ENCODE measurements around the gene GABRR2.

DNA sequence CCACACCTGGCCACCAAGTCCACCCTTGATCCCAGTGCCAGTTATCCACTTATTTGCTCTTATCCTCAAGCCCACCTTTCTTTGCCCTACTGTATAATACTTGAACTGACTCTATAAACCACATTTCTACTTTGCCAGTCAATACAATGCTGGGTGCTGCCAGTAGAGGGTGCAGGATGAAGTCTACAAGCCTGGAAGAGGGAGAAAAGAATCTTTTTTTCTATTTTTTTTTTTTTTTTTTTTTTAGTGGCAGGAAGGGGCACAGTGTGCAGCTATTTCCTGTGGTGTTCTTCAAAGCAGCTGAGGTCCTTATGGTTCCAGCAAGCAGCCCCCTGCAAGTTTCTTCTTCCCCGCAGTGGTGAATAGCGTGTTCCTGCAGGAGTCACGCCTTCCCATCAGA, 75.8 kb downstream of the GABRR2 start:
- TF ChIP-seq, protein P1, sequence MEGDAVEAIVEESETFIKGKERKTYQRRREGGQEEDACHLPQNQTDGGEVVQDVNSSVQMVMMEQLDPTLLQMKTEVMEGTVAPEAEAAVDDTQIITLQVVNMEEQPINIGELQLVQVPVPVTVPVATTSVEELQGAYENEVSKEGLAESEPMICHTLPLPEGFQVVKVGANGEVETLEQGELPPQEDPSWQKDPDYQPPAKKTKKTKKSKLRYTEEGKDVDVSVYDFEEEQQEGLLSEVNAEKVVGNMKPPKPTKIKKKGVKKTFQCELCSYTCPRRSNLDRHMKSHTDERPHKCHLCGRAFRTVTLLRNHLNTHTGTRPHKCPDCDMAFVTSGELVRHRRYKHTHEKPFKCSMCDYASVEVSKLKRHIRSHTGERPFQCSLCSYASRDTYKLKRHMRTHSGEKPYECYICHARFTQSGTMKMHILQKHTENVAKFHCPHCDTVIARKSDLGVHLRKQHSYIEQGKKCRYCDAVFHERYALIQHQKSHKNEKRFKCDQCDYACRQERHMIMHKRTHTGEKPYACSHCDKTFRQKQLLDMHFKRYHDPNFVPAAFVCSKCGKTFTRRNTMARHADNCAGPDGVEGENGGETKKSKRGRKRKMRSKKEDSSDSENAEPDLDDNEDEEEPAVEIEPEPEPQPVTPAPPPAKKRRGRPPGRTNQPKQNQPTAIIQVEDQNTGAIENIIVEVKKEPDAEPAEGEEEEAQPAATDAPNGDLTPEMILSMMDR (IDR thresholded peaks at IDR 0.05; ENCODE audit: low read length): peak; percentile 56
- TF ChIP-seq EZH2 (optimal IDR thresholded peaks at IDR 0.05; ENCODE audit: low read depth, low read length): no peak
